Epidermal melanocyte (primary cell): ENCODE results near the gene SFR1.

Experiments used
- DNase-seq: peaks from one replicate; pipeline ENCODE4 v3.0.0; 2011; ENCODE audit warnings: low spot score; ENCODE audit not compliant: insufficient read length

The SFR1 gene

DNA sequence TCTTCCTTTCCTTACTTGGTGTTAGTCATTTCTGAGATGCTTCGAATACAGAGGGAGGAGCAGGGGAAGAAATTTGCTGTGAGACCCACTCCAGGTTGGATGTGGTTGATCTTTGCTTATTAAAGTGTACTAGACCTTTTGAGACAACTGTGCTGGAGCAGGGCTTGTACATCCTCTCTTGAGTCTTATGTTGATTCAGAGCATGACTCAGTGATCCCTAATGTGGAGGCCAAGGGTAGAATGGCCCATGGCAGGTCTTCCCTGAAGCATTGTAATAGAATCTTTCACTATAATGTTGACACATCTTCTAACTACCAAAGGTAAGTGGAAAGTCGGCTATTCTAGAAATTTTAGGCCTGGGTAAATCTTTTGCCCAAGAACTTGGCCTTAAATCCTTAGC is 17.0 kb upstream of the SFR1 start:
- no peak for DNase-seq

DNA sequence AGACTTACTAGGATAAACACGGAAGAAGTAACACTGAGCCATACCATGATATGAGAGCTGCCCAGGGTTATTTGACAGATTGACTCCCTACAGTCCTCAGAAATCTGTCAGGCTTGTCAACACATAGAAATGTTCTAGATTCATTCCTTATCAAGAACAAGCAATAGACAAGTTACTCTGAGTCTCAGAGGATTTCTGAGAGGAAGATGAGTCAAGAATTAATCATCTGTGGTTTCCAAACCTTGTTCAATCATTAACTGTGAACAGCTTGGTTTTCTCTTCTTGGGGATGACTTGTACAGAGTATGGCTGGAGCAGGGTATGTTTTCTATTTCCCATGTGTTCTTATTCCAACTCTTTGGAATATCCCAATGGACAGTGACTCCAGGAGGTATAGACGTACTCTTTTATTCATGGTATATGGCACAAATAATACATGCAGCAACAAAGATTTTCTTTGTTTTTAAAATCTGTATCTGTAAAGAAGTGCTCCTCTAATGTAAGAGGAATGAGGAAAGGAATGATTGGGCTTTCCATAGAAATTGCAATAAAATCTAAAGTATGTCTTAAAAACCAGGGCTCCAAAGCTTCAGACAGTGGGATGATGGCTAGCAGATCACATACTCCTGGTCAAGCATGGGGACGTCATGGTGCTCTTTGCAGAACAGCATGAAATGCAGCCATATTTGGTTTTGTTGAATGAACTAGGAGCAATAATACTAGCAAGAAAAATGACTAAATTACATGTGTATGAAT is 11.9 kb upstream of the SFR1 start:
- no peak for DNase-seq

DNA sequence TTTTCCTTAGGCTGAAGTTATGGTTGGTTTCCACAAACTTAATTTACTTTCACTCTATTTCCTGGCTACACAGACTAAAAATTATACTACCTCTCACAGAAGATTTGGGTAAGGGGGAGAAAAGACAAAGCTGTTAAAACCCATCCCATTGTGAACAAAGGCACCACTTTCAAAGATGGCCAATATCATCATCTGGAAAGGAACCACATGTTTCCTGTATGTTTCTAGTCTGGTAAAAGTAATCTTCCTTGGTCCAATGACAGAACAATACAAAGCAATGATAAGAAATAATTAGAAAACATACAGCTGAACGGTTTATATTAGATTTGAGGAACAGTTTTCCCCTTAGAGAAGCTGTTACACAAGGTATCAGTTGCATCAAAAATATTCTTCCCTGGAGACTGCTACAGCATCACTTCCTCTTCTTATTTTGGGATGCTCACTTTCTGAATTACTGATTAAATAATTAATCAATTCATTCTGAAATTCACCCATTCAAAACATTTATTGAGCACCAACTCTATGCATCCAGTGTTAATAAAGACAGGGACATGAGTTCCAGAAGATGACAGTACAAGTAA is 8.5 kb upstream of the SFR1 start:
- no peak for DNase-seq

DNA sequence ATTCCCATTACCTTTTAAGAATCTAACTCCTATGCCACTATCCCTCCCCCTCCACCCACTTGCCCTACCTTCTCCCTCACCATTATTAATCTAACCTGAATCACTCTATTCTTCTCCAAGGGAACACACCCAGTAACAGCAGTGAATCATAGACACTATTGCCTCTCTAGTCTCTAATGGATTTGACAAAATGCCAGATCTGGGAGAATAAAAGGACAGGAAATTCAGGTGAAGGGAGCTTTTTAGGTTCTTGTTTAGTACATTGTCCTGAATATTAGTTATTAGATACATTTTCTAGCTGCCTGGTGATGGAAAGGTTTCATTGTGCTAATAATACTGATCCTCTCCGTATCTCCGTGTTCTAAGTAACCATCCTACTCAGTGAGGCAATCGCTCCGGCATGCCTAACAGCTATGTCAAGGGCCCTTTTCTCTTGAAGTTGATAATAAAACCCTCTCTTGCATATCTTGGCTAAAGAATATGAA is 4.1 kb upstream of the SFR1 start:
- no peak for DNase-seq

DNA sequence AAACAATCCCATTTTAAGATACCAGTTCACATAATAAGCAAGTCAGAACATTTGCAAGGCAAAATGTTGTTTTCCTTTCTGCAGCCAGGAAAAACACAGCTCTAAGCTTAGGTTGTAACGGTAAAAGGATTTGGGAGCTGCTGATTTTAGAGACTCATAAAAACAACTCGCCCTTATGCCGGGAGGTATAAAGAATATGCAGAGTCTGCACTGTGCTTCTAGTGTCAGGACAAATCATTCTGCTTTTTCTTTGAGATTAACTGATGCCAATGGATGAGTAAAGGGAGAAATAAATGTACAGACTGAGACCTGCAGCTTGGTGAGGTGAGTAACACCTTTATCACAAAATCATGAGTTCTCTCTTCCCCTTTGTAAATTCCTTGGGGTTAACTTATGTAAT is 2.0 kb upstream of the SFR1 start:
- no peak for DNase-seq

DNA sequence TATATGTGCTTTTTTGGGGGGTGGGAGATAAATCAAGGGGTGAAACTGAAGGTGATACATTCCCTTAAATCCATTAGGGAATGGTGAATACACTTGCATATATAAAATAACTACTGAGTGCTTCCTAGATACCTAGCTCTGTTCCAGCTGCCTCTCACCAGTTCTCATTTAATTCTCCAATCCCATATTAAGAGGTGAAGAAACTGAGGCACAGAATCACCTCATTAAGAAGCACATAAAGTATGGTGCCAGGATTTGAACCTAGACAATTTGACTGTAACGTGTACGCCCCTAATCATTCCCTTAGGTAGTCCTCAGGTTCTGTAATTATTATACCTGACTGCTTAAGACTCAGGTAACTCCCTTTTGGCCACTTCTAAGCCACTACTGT is 1.5 kb upstream of the SFR1 start:
- no peak for DNase-seq

DNA sequence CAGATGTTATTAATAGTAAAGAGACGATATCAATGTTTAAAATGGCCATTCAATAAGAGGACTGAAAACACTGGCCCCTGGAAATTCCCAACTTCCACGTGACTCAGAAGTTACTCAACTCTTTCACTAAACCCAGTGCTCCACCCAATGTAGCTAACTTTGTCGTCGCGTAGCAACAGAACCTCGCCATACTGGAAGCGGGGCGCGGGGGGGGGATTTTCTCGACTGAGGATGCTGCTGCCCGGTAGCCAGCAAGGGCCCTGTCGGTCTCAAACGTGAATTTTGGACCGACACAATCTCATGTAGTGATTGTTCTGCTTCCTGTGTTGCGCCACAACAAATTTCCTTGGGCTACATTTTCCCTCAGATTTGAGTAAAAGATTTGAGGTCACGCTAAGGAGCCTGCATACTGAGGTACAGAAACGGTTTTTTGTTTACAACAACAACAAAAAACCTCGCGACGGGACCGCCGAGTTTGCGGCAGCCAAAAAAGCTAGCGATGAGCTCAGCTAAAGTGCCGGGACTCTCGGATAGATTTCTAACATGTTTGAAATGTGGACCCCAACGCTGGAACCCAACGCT is 977 bp upstream of the SFR1 start:
- peak; percentile 50 for DNase-seq

DNA sequence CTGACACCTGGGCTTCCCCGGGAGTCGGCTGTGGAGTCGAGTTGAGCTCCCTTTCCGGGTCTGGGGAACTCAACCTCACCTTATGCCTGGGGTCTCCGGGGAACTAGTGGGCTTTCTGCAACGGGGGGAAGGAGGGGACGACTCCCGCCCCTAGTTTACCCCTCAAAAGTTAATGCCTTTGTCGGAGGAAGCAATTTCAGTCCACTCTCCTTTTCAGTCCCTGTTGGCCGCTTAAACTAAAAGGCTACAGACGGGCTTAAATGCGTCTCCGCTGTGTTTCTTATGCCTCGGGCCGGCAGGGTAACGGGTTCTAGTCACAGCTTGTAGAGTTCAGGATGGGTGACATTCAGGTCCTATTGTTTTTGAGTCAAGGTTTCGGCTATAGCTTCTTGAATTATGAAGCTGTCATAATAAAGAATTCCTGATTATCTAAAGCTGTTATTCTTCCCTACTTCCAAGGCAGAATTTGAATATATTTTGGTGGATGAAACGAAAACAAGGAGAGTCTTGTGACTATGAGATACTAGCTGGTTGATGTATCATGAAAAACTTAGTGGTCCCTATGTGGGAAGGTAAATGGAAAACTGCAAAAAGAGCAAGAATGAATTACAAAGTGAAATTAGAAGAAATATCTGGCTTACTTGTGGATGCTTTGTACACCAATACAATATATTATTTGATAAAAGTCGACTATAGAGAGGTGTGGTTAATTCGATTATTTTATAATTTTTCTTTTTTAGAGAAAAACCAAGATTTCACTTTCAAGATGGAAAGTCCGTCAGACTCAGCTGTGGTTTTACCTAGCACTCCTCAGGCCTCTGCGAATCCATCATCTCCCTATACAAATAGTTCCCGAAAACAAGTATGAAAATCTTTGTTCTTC is 495 bp downstream of the SFR1 start:
- no peak for DNase-seq

DNA sequence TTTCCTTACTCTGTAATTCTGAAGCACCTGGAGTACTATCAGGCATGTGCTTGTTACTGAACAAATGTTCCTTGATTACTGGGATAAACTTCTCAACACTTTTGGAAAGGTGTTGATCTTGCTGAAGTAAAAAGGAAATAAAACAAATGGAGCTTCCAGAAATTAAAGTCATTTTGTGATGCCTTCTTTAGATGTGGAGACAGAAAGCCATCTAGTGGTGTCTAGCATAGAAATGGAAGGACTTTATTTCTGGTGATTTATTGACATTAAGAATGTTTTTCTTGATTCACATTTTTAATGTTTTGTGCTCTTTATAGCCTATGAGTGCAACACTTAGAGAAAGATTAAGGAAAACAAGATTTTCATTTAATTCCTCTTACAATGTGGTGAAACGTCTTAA is 1.4 kb downstream of the SFR1 start:
- no peak for DNase-seq

DNA sequence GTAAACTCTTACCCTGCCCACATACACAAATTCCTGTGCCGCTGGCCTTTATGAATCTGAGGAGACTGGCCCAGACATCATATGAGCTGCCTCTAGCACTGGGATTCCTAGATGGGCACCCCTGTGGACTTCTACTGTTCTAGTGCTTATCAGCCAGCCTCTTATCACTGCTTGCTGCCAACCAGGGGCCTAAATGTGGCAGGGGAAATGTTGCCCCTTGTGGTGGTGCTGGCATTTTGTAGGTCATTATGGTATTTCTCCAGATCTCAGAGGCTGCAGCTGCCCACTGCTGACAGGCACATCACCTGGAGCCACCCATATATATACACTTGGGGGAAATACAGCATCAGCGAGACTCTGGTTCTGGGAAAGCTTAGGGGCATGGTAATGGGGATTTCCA is 5.4 kb downstream of the SFR1 start:
- DNase-seq = no peak

DNA sequence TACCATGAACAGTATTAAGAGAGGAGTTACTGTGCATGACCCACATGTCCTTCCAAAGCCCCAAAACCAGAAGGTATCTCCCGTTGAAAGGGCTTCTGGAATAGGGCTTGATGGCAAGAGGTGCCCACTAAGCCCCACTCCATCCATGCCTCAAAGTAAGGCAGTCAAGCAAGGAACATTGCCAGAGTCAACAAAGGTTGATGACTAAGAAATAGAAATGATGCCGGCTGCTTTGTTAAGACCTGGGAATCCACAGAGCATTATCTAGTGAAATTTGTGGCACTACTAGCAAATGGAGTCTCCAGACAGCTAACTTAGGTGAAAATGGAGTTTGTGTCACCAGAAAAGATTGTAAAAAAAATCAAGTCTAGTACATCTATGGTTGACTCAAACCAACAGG is 6.2 kb downstream of the SFR1 start:
- no peak for DNase-seq

DNA sequence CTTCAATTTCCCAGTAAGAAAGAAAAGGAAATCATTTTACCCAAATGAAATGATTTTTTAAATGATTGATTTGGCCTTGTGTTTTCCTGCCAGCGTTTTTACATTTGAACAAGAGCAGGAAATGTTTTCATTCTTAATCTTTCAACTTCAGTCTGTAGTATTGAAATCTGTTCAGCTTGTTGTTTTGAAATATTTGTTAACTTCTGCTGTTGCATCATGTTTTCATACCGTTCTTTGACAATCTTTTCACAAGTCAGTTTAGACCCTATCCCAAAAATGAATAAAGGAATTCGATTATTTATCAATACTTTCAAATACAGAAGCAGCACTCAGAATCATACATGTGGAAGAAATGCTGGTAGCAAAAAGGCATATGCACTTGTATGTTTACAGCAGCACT is 8.1 kb downstream of the SFR1 start:
- no peak for DNase-seq

DNA sequence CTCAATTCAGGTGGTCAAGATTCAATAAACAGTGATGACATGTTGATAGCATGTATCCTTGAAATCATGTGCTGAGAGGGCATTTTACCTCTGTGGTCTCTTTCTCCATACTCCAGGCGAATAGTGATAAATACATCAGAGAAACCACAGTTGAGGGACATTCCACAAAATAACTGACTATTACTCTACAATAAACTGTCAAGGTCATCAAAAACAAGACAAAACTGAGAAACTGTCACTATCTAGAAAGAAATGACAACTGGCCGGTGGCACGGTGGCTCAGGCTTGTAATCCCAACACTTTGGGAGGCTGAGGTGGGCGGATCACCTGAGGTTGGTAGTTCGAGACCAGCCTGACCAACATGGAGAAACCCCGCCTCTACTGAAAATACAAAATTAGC is 16.2 kb downstream of the SFR1 start:
- no peak for DNase-seq

DNA sequence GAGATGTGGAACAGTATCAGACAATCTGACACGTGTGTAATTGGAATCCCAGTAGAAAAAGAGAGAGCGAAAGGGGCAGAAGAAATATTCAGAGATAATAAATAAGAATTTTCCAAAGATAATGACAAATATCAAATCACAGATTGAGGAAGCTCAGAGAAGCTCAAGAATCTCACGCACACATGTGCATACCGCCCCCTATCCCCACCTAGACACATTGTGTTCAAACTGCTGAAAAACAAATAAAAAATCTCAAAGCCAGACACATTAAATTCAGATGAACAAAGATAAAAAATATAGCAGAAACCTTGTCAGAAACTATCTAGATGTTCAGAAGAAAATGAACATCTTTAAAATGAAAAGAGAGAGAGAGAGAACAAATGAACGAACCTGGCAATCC is 17.2 kb downstream of the SFR1 start:
- DNase-seq = no peak

DNA sequence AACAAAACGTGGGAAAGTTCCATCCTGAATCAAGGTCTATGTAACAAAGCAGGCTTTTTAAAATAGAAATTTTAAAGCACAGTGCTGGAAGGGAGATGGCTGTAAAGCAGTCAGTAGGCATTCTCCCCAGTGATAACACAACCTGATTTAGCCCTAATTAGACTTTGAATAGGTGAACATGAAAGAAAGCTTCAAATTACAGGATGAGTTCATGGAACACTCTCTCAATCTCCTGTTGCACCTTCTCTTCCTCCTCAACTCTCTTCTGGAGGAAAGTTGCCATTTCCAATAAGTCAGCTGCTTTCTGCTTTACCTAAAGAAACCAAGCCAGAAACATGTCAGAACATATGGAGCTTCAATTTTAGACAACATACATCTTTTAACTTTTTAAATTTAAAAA is 20.1 kb downstream of the SFR1 start:
- no peak for DNase-seq

DNA sequence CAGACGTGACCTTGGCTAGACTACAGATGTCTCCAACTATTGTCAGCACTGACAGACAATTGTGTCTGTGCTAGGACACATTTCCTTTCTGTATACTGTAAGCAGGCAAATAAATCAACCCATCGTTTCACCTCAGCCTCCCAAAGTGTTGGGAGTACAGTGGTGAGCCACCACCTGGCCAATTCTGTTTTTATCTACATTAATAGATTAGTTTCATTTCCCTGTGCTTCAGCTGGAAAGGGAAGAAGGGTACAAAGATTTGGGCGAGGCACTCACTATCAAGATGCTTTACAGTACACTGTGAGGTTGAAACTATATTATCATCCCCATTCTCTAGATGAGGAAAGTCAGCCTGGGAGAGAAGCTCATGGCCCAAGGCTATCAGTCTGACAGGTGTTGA is 21.9 kb downstream of the SFR1 start:
- no peak for DNase-seq

DNA sequence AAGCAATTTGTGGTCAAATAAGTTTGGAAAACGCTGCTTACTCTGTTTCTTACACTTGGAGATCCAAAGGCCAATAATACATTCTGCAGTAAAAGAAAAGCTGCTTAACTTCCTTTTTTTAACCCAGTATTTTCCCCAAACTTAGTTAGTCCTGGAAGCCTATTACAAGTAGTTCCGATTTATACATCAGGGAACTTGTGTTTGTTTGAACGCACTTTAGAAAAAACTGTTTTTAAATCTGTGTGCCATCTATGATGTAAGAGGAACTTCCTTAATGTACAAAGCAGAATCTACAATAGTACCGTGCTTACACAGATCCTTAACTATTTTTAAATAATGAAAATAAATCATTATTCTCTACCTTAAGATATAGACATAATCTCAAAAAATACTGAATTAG is 23.0 kb downstream of the SFR1 start:
- DNase-seq = no peak

DNA sequence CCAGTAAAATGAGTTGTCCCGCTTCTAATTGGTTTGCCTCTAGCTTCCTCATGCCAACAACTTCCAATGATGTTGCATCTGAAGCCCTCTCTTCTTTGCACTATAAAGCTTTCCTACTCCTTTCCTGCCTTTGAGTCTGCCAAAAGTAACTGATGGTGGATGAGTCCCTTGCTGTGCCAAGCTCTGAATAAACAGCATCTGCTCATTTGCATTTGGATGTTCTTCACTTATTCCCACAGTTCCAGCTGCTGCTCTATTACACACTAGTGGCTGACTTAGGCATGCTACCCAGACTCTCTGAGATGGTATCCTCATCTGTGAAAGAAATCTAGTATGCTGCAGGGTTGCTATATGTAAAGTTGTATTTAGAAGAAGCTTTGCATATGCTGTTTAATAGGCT is 24.9 kb downstream of the SFR1 start:
- DNase-seq = no peak

DNA sequence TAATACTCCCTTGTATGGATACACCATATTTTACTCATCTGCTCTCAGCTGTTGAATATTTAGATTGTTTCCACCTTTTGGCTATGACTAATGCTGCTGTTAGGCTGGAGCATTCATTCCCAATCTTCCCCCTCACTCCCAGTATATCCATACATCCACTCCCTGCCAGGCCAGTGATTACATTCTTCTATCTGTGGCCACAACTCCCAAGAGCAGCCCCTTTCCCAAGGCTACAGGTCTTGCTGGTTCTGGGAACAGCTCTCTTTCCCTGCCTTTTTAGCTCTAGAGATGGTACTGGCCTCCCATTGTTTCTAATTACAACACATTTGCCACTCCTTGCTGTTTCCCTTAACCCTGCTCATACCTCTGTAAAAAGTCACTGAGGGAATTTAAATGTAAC is 28.2 kb downstream of the SFR1 start:
- DNase-seq = no peak

DNA sequence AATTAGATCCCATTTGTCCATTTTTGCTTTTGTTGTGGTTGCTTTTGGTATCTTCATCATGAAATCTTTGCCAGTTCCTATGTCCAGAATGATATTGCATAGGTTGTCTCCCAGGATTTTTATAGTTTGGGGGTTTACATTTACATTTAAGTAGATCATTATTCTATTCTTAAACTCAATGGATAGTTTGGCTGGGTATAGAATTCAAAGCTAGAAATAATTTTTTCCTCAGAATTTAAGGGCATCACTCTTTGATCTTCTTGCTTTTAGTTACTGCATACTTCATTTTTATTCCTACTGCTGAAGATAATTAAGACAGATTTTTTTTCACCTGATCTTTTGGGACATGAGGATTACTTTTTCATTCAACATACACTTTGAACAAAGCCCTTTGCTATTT is 29.8 kb downstream of the SFR1 start:
- DNase-seq = no peak

DNA sequence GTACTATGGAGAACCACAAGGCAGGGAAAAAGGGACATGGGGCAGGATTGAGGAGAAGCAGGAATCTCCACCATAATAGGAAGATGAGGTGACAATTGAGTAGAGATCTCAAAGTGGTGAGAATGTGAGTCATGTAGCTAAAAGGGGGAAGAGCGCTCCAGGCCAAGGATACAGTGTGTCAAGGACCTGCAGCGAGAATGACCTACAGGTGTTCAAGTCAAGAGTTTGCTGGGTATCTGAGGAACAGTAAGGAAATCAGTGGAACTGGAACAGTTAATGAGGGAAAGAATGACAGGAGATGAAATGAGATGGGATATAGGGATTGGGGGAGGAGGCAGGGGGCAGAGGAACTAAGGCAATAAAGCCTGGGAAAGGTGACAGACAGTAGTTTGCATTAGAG is 33.6 kb downstream of the SFR1 start:
- no peak for DNase-seq

DNA sequence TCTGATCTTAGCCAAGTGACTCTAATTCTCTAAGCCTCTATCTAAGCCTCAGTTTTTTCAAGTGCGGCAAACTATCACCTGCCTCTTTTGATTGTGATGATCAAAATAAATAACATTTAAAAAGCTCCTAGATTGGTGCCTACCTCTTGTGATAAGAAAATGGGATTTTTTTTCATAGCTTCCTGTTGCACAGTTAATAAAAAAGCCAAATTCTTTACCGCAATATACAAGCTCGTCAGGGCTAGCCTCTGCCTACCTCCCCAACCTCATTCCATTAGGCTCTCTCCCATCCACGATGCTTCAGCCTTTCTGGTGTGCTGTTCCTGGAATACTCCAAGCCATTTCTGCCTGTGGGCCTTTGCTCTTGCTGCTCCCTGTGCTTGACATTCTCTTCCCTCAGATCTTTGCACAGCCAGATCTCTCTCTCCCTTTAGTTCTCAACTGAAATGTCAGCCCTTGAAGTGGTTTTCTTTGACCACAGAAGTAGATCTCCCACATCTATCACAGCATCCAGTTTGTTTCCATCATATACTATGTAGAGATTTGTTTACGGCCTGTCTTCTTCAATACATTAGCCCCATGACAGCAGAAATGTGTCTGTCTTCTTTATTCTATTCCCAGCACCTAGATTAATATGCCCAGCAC is 48.8 kb downstream of the SFR1 start:
- DNase-seq = no peak
